HFF-Myc (cell line): ENCODE results near the gene RBM10.

ENCODE experiments used
- DNase-seq: peaks from one replicate; pipeline ENCODE4 v3.0.0-alpha.2; 2011; ENCODE audit warnings: low read depth; ENCODE audit errors: extremely low read depth
- H3K4me3 ChIP-seq: replicated peaks from 2 replicates; pipeline ENCODE4 v1.5.1; 2011; ENCODE audit warnings: low read depth, mild to moderate bottlenecking, control low read depth, low read length
- TF ChIP-seq, protein P1 (sequence below): IDR thresholded peaks from 2 replicates; pipeline ENCODE4 v1.5.1; 2012; ENCODE audit warnings: mild to moderate bottlenecking, low read depth, low read length, control low read depth; ENCODE audit errors: missing control alignments

The RBM10 gene

DNA sequence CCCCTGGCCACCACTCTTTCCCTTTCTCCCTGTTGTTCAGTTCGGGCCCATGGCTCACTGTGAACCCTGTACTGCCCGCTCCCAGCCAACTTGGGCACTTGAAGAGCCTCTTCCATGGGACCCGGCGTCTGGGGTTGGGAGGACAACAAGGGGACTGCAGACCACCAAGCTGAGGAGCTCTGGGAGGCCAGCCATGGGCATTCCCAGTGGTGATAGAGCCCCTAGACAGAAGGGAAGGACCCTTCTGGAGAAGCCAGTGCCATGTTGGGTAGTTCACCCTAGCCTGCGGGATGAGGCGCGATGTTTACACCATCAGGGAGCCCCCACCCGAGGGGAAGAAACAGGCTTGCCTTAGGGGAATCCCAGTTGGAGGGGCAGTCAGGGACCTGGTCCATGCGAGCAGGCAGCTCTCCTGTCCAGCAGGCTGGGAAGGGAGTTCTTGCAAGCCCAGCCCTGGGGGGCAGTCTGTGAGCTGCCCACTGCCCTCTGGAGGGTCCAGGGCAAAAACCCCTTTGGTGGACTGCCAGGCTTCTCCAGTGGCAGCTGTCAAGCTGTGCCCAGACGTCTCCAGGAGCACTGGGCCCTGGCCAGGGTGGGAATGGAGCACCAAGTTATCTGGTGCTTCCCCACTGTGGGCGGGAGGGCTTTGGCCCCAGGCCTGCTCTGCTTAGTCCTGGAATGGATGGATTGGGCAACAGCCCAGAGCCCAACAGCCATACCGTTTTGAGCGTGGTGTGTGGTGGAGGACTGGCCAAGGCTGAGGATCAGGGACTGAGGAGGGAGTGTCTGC is 24.9 kb downstream of the RBM10 start:
- no peak overlapping the region for H3K4me3 ChIP-seq
- TF ChIP-seq, protein P1, sequence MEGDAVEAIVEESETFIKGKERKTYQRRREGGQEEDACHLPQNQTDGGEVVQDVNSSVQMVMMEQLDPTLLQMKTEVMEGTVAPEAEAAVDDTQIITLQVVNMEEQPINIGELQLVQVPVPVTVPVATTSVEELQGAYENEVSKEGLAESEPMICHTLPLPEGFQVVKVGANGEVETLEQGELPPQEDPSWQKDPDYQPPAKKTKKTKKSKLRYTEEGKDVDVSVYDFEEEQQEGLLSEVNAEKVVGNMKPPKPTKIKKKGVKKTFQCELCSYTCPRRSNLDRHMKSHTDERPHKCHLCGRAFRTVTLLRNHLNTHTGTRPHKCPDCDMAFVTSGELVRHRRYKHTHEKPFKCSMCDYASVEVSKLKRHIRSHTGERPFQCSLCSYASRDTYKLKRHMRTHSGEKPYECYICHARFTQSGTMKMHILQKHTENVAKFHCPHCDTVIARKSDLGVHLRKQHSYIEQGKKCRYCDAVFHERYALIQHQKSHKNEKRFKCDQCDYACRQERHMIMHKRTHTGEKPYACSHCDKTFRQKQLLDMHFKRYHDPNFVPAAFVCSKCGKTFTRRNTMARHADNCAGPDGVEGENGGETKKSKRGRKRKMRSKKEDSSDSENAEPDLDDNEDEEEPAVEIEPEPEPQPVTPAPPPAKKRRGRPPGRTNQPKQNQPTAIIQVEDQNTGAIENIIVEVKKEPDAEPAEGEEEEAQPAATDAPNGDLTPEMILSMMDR: no peak
- no peak for DNase-seq

- no peak overlapping the region for H3K4me3 ChIP-seq
- DNase-seq: no peak
- TF ChIP-seq, protein P1: no peak
Measured at GRCh38 chrX:47170861-47171692, 26.1 kb downstream of the RBM10 start.

DNA sequence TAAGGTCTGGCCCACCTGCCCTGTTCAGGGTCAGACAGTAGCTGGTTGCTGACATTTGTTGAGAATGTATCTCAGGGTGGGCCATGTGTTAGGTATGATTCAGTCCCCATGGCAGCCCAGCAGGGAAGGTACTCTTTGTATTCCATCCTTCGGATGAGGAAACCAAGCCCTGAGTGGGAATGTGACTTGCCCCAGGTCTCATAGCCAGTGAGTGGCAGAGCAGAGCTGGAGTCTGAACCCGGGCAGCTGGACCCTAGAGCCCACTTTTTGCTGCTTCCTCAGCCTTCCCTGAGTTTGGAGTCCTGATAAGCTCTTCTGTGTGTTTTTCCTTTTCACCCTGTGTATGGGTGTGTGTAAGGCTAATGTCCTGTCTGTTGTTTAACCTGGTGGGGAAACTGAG is 27.0 kb downstream of the RBM10 start:
- TF ChIP-seq, protein P1: no peak
- no peak overlapping the region for H3K4me3 ChIP-seq
- DNase-seq: no peak

DNA sequence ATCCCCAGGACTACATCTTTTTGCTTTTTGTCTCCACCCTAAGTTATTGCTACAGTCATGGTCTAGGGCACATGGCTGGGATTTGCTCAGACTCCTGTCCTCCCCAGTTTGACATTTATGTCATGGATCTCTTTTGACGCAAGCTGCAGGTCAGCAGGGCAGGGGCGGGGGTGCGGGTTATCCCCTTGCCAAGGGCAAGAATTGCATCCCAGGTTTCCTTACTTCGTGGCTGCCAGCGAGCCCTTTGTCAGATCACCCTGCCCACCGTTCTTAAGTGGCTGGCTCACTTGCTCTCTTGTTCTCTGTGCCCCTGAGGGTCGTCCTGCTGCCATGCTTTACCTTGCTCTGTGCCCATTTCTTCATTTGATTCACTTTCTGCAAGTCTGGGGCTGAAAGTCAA is 27.5 kb downstream of the RBM10 start:
- H3K4me3 ChIP-seq: no peak overlapping the region
- TF ChIP-seq, protein P1: no peak
- DNase-seq: no peak

DNA sequence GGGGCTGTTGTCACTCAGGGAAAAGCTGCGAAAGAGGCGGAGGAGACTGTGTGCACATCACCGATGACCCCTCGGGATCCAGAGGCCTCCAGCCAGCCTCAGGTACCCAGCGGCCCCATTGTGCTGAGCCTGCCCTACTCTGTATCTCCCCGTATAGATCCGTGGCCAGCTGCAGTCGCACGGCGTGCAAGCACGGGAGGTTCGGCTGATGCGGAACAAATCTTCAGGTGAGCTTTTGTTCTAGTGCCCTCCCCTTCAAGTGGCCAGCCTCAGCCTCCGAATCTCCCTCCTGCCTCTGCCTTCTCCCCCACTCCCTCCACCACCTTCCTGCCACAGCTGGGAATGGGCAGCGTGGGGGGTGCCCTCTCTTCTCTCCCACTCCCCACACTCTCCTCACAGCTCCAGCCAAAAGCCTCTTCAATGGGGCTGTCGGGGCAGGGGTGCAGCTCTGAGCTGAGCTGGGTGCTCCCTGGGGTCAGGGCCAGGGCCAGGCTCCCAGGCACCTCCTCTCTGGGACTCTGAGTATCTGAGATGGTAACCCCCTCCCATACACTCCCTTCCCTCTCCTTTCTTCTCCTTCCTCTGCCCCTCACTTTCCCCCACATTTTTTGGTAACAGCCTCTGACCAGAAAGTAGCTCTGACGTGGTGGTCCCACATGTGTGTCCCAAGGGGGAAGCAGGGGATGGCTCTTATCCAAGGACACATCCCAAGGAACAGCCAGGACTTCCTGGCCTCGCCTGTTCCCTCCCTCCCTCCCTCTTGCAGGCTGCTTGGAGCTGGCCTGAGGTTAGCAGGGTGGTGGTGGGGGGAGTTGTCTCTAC is 28.2 kb downstream of the RBM10 start:
- TF ChIP-seq, protein P1: no peak
- H3K4me3 ChIP-seq: no peak overlapping the region
- DNase-seq: no peak

GRCh38 chrX:47174376-47174775 is 29.4 kb downstream of the RBM10 start:
- no peak overlapping the region for H3K4me3 ChIP-seq
- DNase-seq: no peak
- TF ChIP-seq, protein P1: no peak
